Spleen (tissue), 11 donors: ENCODE results near the gene MAPK4. TPM values are rescaled to one million over a fixed set of nuclear protein-coding genes. Genes with fewer than 3 reads are reported as not detected.

Experiments used
- DNase-seq: peaks from one replicate; pipeline ENCODE4 v3.0.0-alpha.2; 2020
- H3K27ac ChIP-seq, 8 donors: fragments of 200-600 bp; sonication (generic) in 7 of 8; 1 replicate in 4 of 8; 2 replicates in 4 of 8; pipeline versions ENCODE4 v1.5.0 to v1.8.0; 2016 to 2021; ENCODE audit warnings: inconsistent platforms in 4 of 8, mild to moderate bottlenecking in 4 of 8, moderate library complexity in 1 of 8
- H3K27me3 ChIP-seq, 7 donors: fragments of 200-600 bp; sonication (generic) in 6 of 7; replicated peaks in 1 of 7; 1 replicate in 4 of 7; 2 replicates in 3 of 7; pipeline versions ENCODE4 v1.5.0 to v1.8.0; 2016 to 2021; ENCODE audit warnings: inconsistent platforms in 3 of 7, mild to moderate bottlenecking in 1 of 7
- H3K36me3 ChIP-seq, 6 donors: fragments of 200-600 bp; sonication (generic) in 5 of 6; 1 replicate in 4 of 6; 2 replicates in 2 of 6; pipeline versions ENCODE4 v1.5.0 to v1.8.0; 2016 to 2021; ENCODE audit warnings: inconsistent platforms in 2 of 6
- H3K4me1 ChIP-seq, 6 donors: fragments of 200-600 bp; sonication (generic) in 5 of 6; 1 replicate in 3 of 6; 2 replicates in 3 of 6; pipeline versions ENCODE4 v1.5.0 to v1.8.0; 2016 to 2021; ENCODE audit warnings: inconsistent platforms in 3 of 6
- H3K4me3 ChIP-seq, 8 donors: fragments of 200-600 bp; sonication (generic) in 7 of 8; 1 replicate in 4 of 8; 2 replicates in 4 of 8; pipeline versions ENCODE4 v1.5.0 to v1.8.0; 2016 to 2021; ENCODE audit warnings: inconsistent platforms in 4 of 8, mild to moderate bottlenecking in 4 of 8, moderate library complexity in 2 of 8
- H3K9me3 ChIP-seq, 8 donors: fragments of 200-600 bp; sonication (generic) in 7 of 8; 1 replicate in 4 of 8; 2 replicates in 4 of 8; pipeline versions ENCODE4 v1.5.0 to v1.8.0; 2016 to 2021; ENCODE audit warnings: inconsistent platforms in 4 of 8
- POLR2A ChIP-seq, 3 donors: fragments of 450-650 bp; IDR thresholded peaks; one replicate each; pipeline ENCODE4 v1.5.1; 2017; ENCODE audit warnings: antibody characterized with exemption in 3 of 3, mild to moderate bottlenecking in 1 of 3
- POLR2AphosphoS5 ChIP-seq, 3 donors: sonication (generic); formaldehyde crosslinking; IDR thresholded peaks; one replicate each; pipeline ENCODE4 v1.5.1; 2017; ENCODE audit warnings: antibody characterized with exemption in 3 of 3
- WGBS, 5 donors: extraction: QIAGEN DNeasy Blood & Tissue Kit in 3 of 5; methylation state at CpG; one replicate each; pipeline versions ENCODE4 v1.1.5 to v1.1.7; 2013 to 2018; 5-methylcytosine and 5-hydroxymethylcytosine counted together
- intact Hi-C: fragments of 100-400 bp; cut with DNase I; formaldehyde crosslinking; loops from one replicate; pipeline ENCODE4 v1.15.0; 2023; ENCODE audit warnings: low total_unique reads
- polyA plus RNA-seq, 3 donors: library from polyadenylated mRNA; stranded (reverse); fragments of 200-250 nt; gene quantifications; one replicate each; pipeline ENCODE4 v1.2.1, GENCODE V29; 2013
- total RNA-seq, 7 donors: library from RNA; depleted of rRNA in 3 of 7; stranded (reverse); fragments of >200 nt in 3 of 7; fragmentation: NEBNext Ultra II Directional in 4 of 7; extraction: Animal tissue kit (Norgen Biotek cat#: 25700) in 4 of 7; gene quantifications; one replicate each; pipeline versions ENCODE4 v1.1.0 to v1.2.1, GENCODE V29; 2016 to 2021
- TF ChIP-seq, protein P1 (sequence below), 11 experiments: fragments of 200-600 bp in 7 of 11; fragments of 450-650 bp in 4 of 11; sonication (generic) in 4 of 11; IDR thresholded peaks in 8 of 11; conservative IDR thresholded peaks in 3 of 11; 1 replicate in 7 of 11; 2 replicates in 4 of 11; pipeline versions ENCODE4 v1.4.0 to v1.8.0; 2016 to 2021; ENCODE audit warnings: antibody characterized with exemption in 11 of 11, inconsistent platforms in 4 of 11, mild to moderate bottlenecking in 1 of 11
- donor health status: healthy with polysubstance abuse.
- donor health status: DM: no; HTN: no; CAD: no; lungs with moderate emphysema.
- donor health status: DM: no; HTN: no; CAD: no.
- donor health status: Bipolar disorder and iron deficiency.
- donor health status: healthy.
- donor health status: DM: no; HTN: no; CAD: no.
- donor health status: DM: yes; HTN: yes; CAD: no.

The MAPK4 gene
- total and polyA plus RNA-seq, 10 donors: 0.02 to 0.29 (median 0.20) TPM; not detected in 4

GRCh38 chr18:50644146-50644545 is 84.3 kb downstream of the MAPK4 start:
- H3K9me3 ChIP-seq: no peaks in the 10 kb centered on the region
- no peaks in the 10 kb centered on the region for H3K4me1 ChIP-seq
- no peak overlapping the region for H3K27ac ChIP-seq
- no peak overlapping the region for H3K4me3 ChIP-seq
- intact Hi-C loops: no loop called here
- no peaks in the 10 kb centered on the region for H3K36me3 ChIP-seq
- H3K27me3 ChIP-seq: no peaks in the 10 kb centered on the region
- WGBS, 5 donors: 42 to 89% (median 59%) methylated on average over 1 of the region's 1 CpG
- no peak for DNase-seq
- TF ChIP-seq POLR2A (IDR thresholded peaks at IDR 0.05) (no peak), POLR2AphosphoS5 (IDR thresholded peaks at IDR 0.05) (no peak)
- TF ChIP-seq, protein P1, sequence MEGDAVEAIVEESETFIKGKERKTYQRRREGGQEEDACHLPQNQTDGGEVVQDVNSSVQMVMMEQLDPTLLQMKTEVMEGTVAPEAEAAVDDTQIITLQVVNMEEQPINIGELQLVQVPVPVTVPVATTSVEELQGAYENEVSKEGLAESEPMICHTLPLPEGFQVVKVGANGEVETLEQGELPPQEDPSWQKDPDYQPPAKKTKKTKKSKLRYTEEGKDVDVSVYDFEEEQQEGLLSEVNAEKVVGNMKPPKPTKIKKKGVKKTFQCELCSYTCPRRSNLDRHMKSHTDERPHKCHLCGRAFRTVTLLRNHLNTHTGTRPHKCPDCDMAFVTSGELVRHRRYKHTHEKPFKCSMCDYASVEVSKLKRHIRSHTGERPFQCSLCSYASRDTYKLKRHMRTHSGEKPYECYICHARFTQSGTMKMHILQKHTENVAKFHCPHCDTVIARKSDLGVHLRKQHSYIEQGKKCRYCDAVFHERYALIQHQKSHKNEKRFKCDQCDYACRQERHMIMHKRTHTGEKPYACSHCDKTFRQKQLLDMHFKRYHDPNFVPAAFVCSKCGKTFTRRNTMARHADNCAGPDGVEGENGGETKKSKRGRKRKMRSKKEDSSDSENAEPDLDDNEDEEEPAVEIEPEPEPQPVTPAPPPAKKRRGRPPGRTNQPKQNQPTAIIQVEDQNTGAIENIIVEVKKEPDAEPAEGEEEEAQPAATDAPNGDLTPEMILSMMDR (IDR thresholded peaks at IDR 0.05 in 8 of 11, conservative IDR thresholded peaks at IDR 0.05 in 3 of 11): no peak

- no peaks in the 10 kb centered on the region for H3K27me3 ChIP-seq
- TF ChIP-seq POLR2A (IDR thresholded peaks at IDR 0.05) (no peak), POLR2AphosphoS5 (IDR thresholded peaks at IDR 0.05) (no peak)
- TF ChIP-seq, protein P1 (IDR thresholded peaks at IDR 0.05 in 8 of 11, conservative IDR thresholded peaks at IDR 0.05 in 3 of 11): no peak
- WGBS, 5 donors: 73 to 82% (median 74%) methylated on average over 10 of the region's 10 CpGs
- H3K27ac ChIP-seq: no peak overlapping the region
- intact Hi-C loops: no loop called here
- no peaks in the 10 kb centered on the region for H3K4me1 ChIP-seq
- no peaks in the 10 kb centered on the region for H3K9me3 ChIP-seq
- H3K36me3 ChIP-seq: no peaks in the 10 kb centered on the region
- no peak overlapping the region for H3K4me3 ChIP-seq
- no peak for DNase-seq
Observed at GRCh38 chr18:50644807-50645206, 84.9 kb downstream of the MAPK4 start.

- TF ChIP-seq POLR2A (IDR thresholded peaks at IDR 0.05) (no peak), POLR2AphosphoS5 (IDR thresholded peaks at IDR 0.05) (no peak)
- TF ChIP-seq, protein P1 (IDR thresholded peaks at IDR 0.05 in 8 of 11, conservative IDR thresholded peaks at IDR 0.05 in 3 of 11): no peak
- no peaks in the 10 kb centered on the region for H3K27me3 ChIP-seq
Observed at GRCh38 chr18:50647237-50647636, 87.3 kb downstream of the MAPK4 start.

GRCh38 chr18:50647792-50648191 is 87.9 kb downstream of the MAPK4 start:
- H3K27me3 ChIP-seq: no peaks in the 10 kb centered on the region
- no peak for DNase-seq
- no peaks in the 10 kb centered on the region for H3K36me3 ChIP-seq
- H3K4me3 ChIP-seq: no peak overlapping the region
- TF ChIP-seq POLR2A (IDR thresholded peaks at IDR 0.05) (no peak), POLR2AphosphoS5 (IDR thresholded peaks at IDR 0.05) (no peak)
- TF ChIP-seq, protein P1 (IDR thresholded peaks at IDR 0.05 in 8 of 11, conservative IDR thresholded peaks at IDR 0.05 in 3 of 11): no peak
- H3K4me1 ChIP-seq: no peaks in the 10 kb centered on the region
- intact Hi-C loops: no loop called here
- no peak overlapping the region for H3K27ac ChIP-seq
- no peaks in the 10 kb centered on the region for H3K9me3 ChIP-seq

More at GRCh38 chr18:50647237-50647636, 87.3 kb downstream of the MAPK4 start:
- no peak overlapping the region for H3K27ac ChIP-seq
- 79 to 85% (median 84%) methylated on average over 7 of the region's 7 CpGs for WGBS, 5 donors
- H3K4me1 ChIP-seq: no peaks in the 10 kb centered on the region
- H3K4me3 ChIP-seq: no peak overlapping the region
- no peaks in the 10 kb centered on the region for H3K36me3 ChIP-seq
- intact Hi-C loops: no loop called here
- no peak for DNase-seq
- H3K9me3 ChIP-seq: no peaks in the 10 kb centered on the region
